H9 (cell line): ENCODE results near the gene EPC1. TPM values are rescaled to one million over a fixed set of nuclear protein-coding genes. Genes with fewer than 3 reads are reported as not detected.
"Not testable (repeated sequence)": the region's sequence is repeated elsewhere in the genome, so short reads cannot be mapped to it uniquely, and the experiment has no call there.

Experiments
- DNase-seq: peaks from one replicate; pipeline ENCODE4 v3.0.0-alpha.2; 2017
- H2AFZ ChIP-seq: one replicate; pipeline ENCODE4 v1.6.1; 2013; ENCODE audit warnings: mild to moderate bottlenecking, low read length, control low read depth, moderate library complexity
- H2AK5ac ChIP-seq: 2 replicates; pipeline ENCODE4 v1.6.1; 2013; ENCODE audit warnings: low read length, control low read depth, mixed read lengths; ENCODE audit not compliant: insufficient read length
- H2BK120ac ChIP-seq: one replicate; pipeline ENCODE4 v1.6.1; 2013; ENCODE audit warnings: low read depth, mild to moderate bottlenecking, low read length, control low read depth, inconsistent platforms; ENCODE audit not compliant: poor library complexity, severe bottlenecking
- H2BK12ac ChIP-seq: 2 replicates; pipeline ENCODE4 v1.6.1; 2013; ENCODE audit warnings: low read length, control low read depth, mixed read lengths, low read depth; ENCODE audit not compliant: insufficient read length
- H2BK15ac ChIP-seq: 2 replicates; pipeline ENCODE4 v1.6.1; 2013; ENCODE audit warnings: low read depth, low read length, control low read depth
- H2BK20ac ChIP-seq: one replicate; pipeline ENCODE4 v1.6.1; 2013; ENCODE audit warnings: low read depth, mild to moderate bottlenecking, low read length, control low read depth, inconsistent platforms; ENCODE audit not compliant: poor library complexity, severe bottlenecking
- H2BK5ac ChIP-seq: 2 replicates; pipeline ENCODE4 v1.6.1; 2013; ENCODE audit warnings: low read length, control low read depth, mixed read lengths; ENCODE audit not compliant: insufficient read length
- H3K14ac ChIP-seq: 2 replicates; pipeline ENCODE4 v1.6.1; 2013; ENCODE audit warnings: low read length, control low read depth; ENCODE audit not compliant: insufficient read depth
- H3K18ac ChIP-seq: 2 replicates; pipeline ENCODE4 v1.6.1; 2013; ENCODE audit warnings: low read depth, mild to moderate bottlenecking, mixed read lengths, low read length, control low read depth; ENCODE audit not compliant: insufficient read length
- H3K23ac ChIP-seq: 2 replicates; pipeline ENCODE4 v1.6.1; 2013; ENCODE audit warnings: low read length, control low read depth, mixed read lengths, low read depth; ENCODE audit not compliant: insufficient read length
- H3K23me2 ChIP-seq: 2 replicates; pipeline ENCODE4 v1.6.1; 2013; ENCODE audit warnings: low read depth, mild to moderate bottlenecking, mixed read lengths, low read length, control low read depth; ENCODE audit not compliant: insufficient read length, poor library complexity, severe bottlenecking
- H3K27ac ChIP-seq: 2 replicates; pipeline ENCODE4 v1.5.1; 2013; ENCODE audit warnings: low read length, control low read depth, mixed read lengths, low read depth; ENCODE audit not compliant: insufficient read length
- H3K27me3 ChIP-seq: 2 replicates; pipeline ENCODE4 v1.6.1; 2013; ENCODE audit warnings: low read length, control low read depth, inconsistent platforms; ENCODE audit not compliant: insufficient read depth
- H3K4ac ChIP-seq: 2 replicates; pipeline ENCODE4 v1.6.1; 2013; ENCODE audit warnings: low read depth, mild to moderate bottlenecking, control low read depth, inconsistent platforms, low read length, moderate library complexity
- H3K4me1 ChIP-seq: 2 replicates; pipeline ENCODE4 v1.6.1; 2013; ENCODE audit warnings: low read length, control low read depth, inconsistent platforms; ENCODE audit not compliant: insufficient read depth
- H3K4me2 ChIP-seq: 2 replicates; pipeline ENCODE4 v1.6.1; 2013; ENCODE audit warnings: low read length, control low read depth, mixed read lengths; ENCODE audit not compliant: insufficient read length, insufficient read depth
- H3K56ac ChIP-seq: 2 replicates; pipeline ENCODE4 v1.6.1; 2013; ENCODE audit warnings: low read depth, mild to moderate bottlenecking, mixed read lengths, low read length, control low read depth; ENCODE audit not compliant: insufficient read length
- H3K79me1 ChIP-seq: 2 replicates; pipeline ENCODE4 v1.6.1; 2013; ENCODE audit warnings: low read depth, mild to moderate bottlenecking, moderate library complexity, low read length, control low read depth, inconsistent platforms; ENCODE audit not compliant: insufficient read depth, poor library complexity, severe bottlenecking
- H3K79me2 ChIP-seq: 2 replicates; pipeline ENCODE4 v1.6.1; 2013; ENCODE audit warnings: low read length, control low read depth, inconsistent platforms; ENCODE audit not compliant: insufficient read depth
- H3K9ac ChIP-seq: 2 replicates; pipeline ENCODE4 v1.6.1; 2013; ENCODE audit warnings: low read length, control low read depth, mixed read lengths; ENCODE audit not compliant: insufficient read length; ENCODE audit errors: extremely low read depth
- H3K9me3 ChIP-seq: one replicate; pipeline ENCODE4 v1.6.1; 2013; ENCODE audit warnings: low read depth, low read length, inconsistent platforms; ENCODE audit not compliant: control insufficient read depth
- H3T11ph ChIP-seq: one replicate; pipeline ENCODE4 v1.6.1; 2013; ENCODE audit warnings: mild to moderate bottlenecking, low read length, control low read depth, inconsistent platforms
- H4K20me1 ChIP-seq: one replicate; pipeline ENCODE4 v1.6.1; 2013; ENCODE audit not compliant: control insufficient read depth, insufficient read length, insufficient read depth
- H4K5ac ChIP-seq: 2 replicates; pipeline ENCODE4 v1.6.1; 2013; ENCODE audit warnings: low read depth, mild to moderate bottlenecking, mixed read lengths, low read length, control low read depth; ENCODE audit not compliant: insufficient read length
- H4K8ac ChIP-seq: replicated peaks from 2 replicates; pipeline ENCODE4 v1.6.1; 2013; ENCODE audit warnings: low read length, control low read depth, mixed read lengths, low read depth; ENCODE audit not compliant: insufficient read length
- H4K91ac ChIP-seq: 2 replicates; pipeline ENCODE4 v1.6.1; 2013; ENCODE audit warnings: low read depth, mild to moderate bottlenecking, moderate library complexity, mixed read lengths, low read length, control low read depth; ENCODE audit not compliant: insufficient read length
- H3K27ac Mint-ChIP-seq, 3 experiments: 2 replicates in 2 of 3; 3 replicates in 1 of 3; pipeline ENCODE4 v1.8.0; 2020 to 2021; ENCODE audit warnings: mixed read lengths in 3 of 3, mild to moderate bottlenecking in 1 of 3, moderate library complexity in 1 of 3
- H3K27me3 Mint-ChIP-seq: 2 replicates; pipeline ENCODE4 v1.8.0; 2021; ENCODE audit warnings: low read depth, mild to moderate bottlenecking, moderate library complexity, mixed read lengths
- H3K36me3 Mint-ChIP-seq, 3 experiments: 2 replicates in 2 of 3; 3 replicates in 1 of 3; pipeline ENCODE4 v1.8.0; 2020 to 2021; ENCODE audit warnings: low read depth in 3 of 3, mixed read lengths in 3 of 3; ENCODE audit not compliant: insufficient read depth in 1 of 3
- H3K4me1 Mint-ChIP-seq, 2 experiments: 2 replicates each; pipeline ENCODE4 v1.8.0; 2020; ENCODE audit warnings: mixed read lengths in 2 of 2
- H3K4me3 Mint-ChIP-seq, 2 experiments: 2 replicates in 1 of 2; 3 replicates in 1 of 2; pipeline ENCODE4 v1.8.0; 2020 to 2021; ENCODE audit warnings: mild to moderate bottlenecking in 2 of 2, mixed read lengths in 2 of 2, moderate library complexity in 1 of 2
- H3K9me3 Mint-ChIP-seq, 2 experiments: 2 replicates in 1 of 2; 3 replicates in 1 of 2; pipeline ENCODE4 v1.8.0; 2020; ENCODE audit warnings: mild to moderate bottlenecking in 2 of 2, mixed read lengths in 2 of 2, moderate library complexity in 1 of 2
- WGBS: extraction: QIAGEN DNeasy Blood & Tissue Kit; methylation state at CpG from one replicate; pipeline ENCODE4 v1.1.7; 2013; ENCODE audit warnings: missing lambda C conversion rate, low lambda C conversion rate, mixed read lengths; ENCODE audit not compliant: insufficient read length; ENCODE audit errors: extremely low coverage; 5-methylcytosine and 5-hydroxymethylcytosine counted together
- total RNA-seq: library from RNA; stranded (reverse); gene quantifications from 2 replicates; pipeline ENCODE4 v1.2.1, GENCODE V29; 2021

Gene EPC1
- total RNA-seq, 1 experiment from 2014 or later, result 32.5 TPM

GRCh38 chr10:32219156-32219555, 127.8 kb downstream of the EPC1 start:
- not testable (repeated sequence) for H2AFZ ChIP-seq, H3K9ac ChIP-seq, H4K91ac ChIP-seq, H2BK12ac ChIP-seq, H3K23me2 ChIP-seq, H3K18ac ChIP-seq, H2BK20ac ChIP-seq, H3K4ac ChIP-seq, H4K8ac ChIP-seq, H3K4me2 ChIP-seq, H2BK15ac ChIP-seq, H3K79me1 ChIP-seq, H3K23ac ChIP-seq, H4K20me1 ChIP-seq, H3T11ph ChIP-seq, H3K27ac Mint-ChIP-seq, H3K4me3 Mint-ChIP-seq, H3K27ac ChIP-seq, H3K56ac ChIP-seq, H3K27me3 ChIP-seq, H3K79me2 ChIP-seq, DNase-seq, H3K4me1 ChIP-seq, H2BK120ac ChIP-seq, H2AK5ac ChIP-seq, H2BK5ac ChIP-seq, H3K27me3 Mint-ChIP-seq, H4K5ac ChIP-seq, H3K14ac ChIP-seq
- no CpG with 5 or more reads among the region's 6 CpGs for WGBS
- H3K9me3 Mint-ChIP-seq, result peaks cover 36 to 39% of the 10 kb centered on the region in 2 experiments
- H3K9me3 ChIP-seq, result peaks cover 11% of the 10 kb centered on the region
- peaks cover 26 to 36% (median 31%) of the 10 kb centered on the region in 3 experiments for H3K36me3 Mint-ChIP-seq
- peaks cover 14 to 16% of the 10 kb centered on the region in 2 experiments for H3K4me1 Mint-ChIP-seq

GRCh38 chr10:32218206-32219044, 128.5 kb downstream of the EPC1 start:
- not testable (repeated sequence) for H3K4me3 Mint-ChIP-seq, H3K56ac ChIP-seq, H3K9ac ChIP-seq, H4K8ac ChIP-seq, H3K4me2 ChIP-seq, H3K27ac Mint-ChIP-seq, H4K5ac ChIP-seq, H2BK120ac ChIP-seq, H3K18ac ChIP-seq, H3K79me2 ChIP-seq, H3K4ac ChIP-seq, H2BK20ac ChIP-seq, H4K91ac ChIP-seq, H2BK15ac ChIP-seq, H4K20me1 ChIP-seq, H2AFZ ChIP-seq, H3K27ac ChIP-seq, H3K27me3 ChIP-seq, H3K4me1 ChIP-seq, H3K14ac ChIP-seq, H3K27me3 Mint-ChIP-seq, H3T11ph ChIP-seq, H3K79me1 ChIP-seq, H3K23me2 ChIP-seq, H3K23ac ChIP-seq, DNase-seq, H2AK5ac ChIP-seq, H2BK12ac ChIP-seq, H2BK5ac ChIP-seq
- H3K9me3 Mint-ChIP-seq, result peaks cover 33 to 36% of the 10 kb centered on the region in 2 experiments
- peaks cover 11% of the 10 kb centered on the region for H3K9me3 ChIP-seq
- no CpG with 5 or more reads among the region's 5 CpGs for WGBS
- peaks cover 14 to 16% of the 10 kb centered on the region in 2 experiments for H3K4me1 Mint-ChIP-seq
- peaks cover 26 to 32% (median 31%) of the 10 kb centered on the region in 3 experiments for H3K36me3 Mint-ChIP-seq
